Body of pancreas (tissue), 4 donors: ENCODE data around the gene DNALI1.

Experiments
- CTCF ChIP-seq, 7 experiments: fragments of 450-650 bp in 4 of 7; fragments of 200-600 bp in 3 of 7; sonication (generic) in 3 of 7; IDR thresholded peaks; one replicate each; pipeline ENCODE4 v1.5.1; 2016 to 2019; ENCODE audit warnings: antibody characterized with exemption in 7 of 7
- POLR2A ChIP-seq, 3 donors: fragments of 450-650 bp; IDR thresholded peaks; one replicate each; pipeline ENCODE4 v1.6.1; 2016; ENCODE audit warnings: antibody characterized with exemption in 3 of 3, mild to moderate bottlenecking in 2 of 3

GRCh38 chr1:37514350-37515184 is 42.2 kb upstream of the DNALI1 start, which contains the start of gene MEAF6:
- TF ChIP-seq CTCF (IDR thresholded peaks at IDR 0.05) (peak; percentile 31 to 95 (median 78)), POLR2A (IDR thresholded peaks at IDR 0.05) (peak; percentile 91 to 94 (median 93))
